ENCODE data around the gene TMEM151B. TPM values are rescaled to one million over a fixed set of nuclear protein-coding genes. Genes with fewer than 3 reads are reported as not detected.

TMEM151B gene
- total RNA-seq, 4 donors from 2014 or later, result 0.09 to 0.21 TPM; not detected in 2

- no peaks in the 10 kb centered on the region for H3K4me1 ChIP-seq
- no peak overlapping the region for H3K27ac ChIP-seq
- H3K9me3 ChIP-seq, result no peaks in the 10 kb centered on the region
- no peaks in the 10 kb centered on the region for H3K36me3 ChIP-seq
- intact Hi-C loops (cut with DNase I; ENCODE audit: low total_unique reads), result no loop called here
- H3K27me3 ChIP-seq, result no peaks in the 10 kb centered on the region
- H3K4me3 ChIP-seq, result no peak overlapping the region
- DNase-seq, result no peak
- TF ChIP-seq CTCF (IDR thresholded peaks at IDR 0.05) (no peak), POLR2A (IDR thresholded peaks at IDR 0.05) (no peak)
Observed at GRCh38 chr6:44352259-44352658, 82.0 kb downstream of the TMEM151B start.

- intact Hi-C loops (cut with DNase I; ENCODE audit: low total_unique reads), result no loop called here
- Histone ChIP-seq H3K4me1 (no peaks in the 10 kb centered on the region), H3K27me3 (no peaks in the 10 kb centered on the region), H3K9me3 (no peaks in the 10 kb centered on the region), H3K4me3 (no peak overlapping the region), H3K27ac (no peak overlapping the region), H3K36me3 (no peaks in the 10 kb centered on the region)
- no peak for DNase-seq
- TF ChIP-seq POLR2A (IDR thresholded peaks at IDR 0.05), result no peak
- no peak for TF ChIP-seq CTCF (IDR thresholded peaks at IDR 0.05)
Observed at GRCh38 chr6:44353336-44353735, 83.1 kb downstream of the TMEM151B start.

GRCh38 chr6:44355640-44356039, 85.4 kb downstream of the TMEM151B start:
- intact Hi-C loops (cut with DNase I; ENCODE audit: low total_unique reads), result no loop called here
- TF ChIP-seq POLR2A (IDR thresholded peaks at IDR 0.05) (no peak), CTCF (IDR thresholded peaks at IDR 0.05) (no peak)
- Histone ChIP-seq H3K4me1 (no peaks in the 10 kb centered on the region), H3K36me3 (no peaks in the 10 kb centered on the region), H3K27me3 (no peaks in the 10 kb centered on the region), H3K4me3 (no peak overlapping the region), H3K27ac (no peak overlapping the region), H3K9me3 (no peaks in the 10 kb centered on the region)
- DNase-seq, result no peak

- Histone ChIP-seq H3K36me3 (no peaks in the 10 kb centered on the region), H3K27me3 (no peaks in the 10 kb centered on the region), H3K27ac (no peak overlapping the region), H3K4me1 (no peaks in the 10 kb centered on the region), H3K4me3 (no peak overlapping the region), H3K9me3 (no peaks in the 10 kb centered on the region)
- TF ChIP-seq CTCF (IDR thresholded peaks at IDR 0.05) (no peak), POLR2A (IDR thresholded peaks at IDR 0.05) (no peak)
- intact Hi-C loops (cut with DNase I; ENCODE audit: low total_unique reads), result no loop called here
- DNase-seq, result no peak
Observed at GRCh38 chr6:44356487-44356886, 86.2 kb downstream of the TMEM151B start.

MicroRNA genes within 50 kb of the gene (microRNA counts, 767-probe panel; counts per million panel counts)
- 0 counts per million in 2 donors for microRNA hsa-miR-4647

Other genes with a start within 250 kb of the TMEM151B start
- gene MRPL14, start 143.0 kb upstream of the TMEM151B start, total RNA-seq, result 10 to 100 TPM; 19.5 to 39.1 (median 33.6) TPM
- 10 to 100 TPM in 2 of 4 donors, 1 to 10 TPM in 1, under 1 TPM in 1; 0.77 to 24.9 (median 15.4) TPM for gene TMEM63B, start 142.9 kb upstream of the TMEM151B start, total RNA-seq
- 1 to 10 TPM in 1 of 4 donors, not detected in 3; 1.5 TPM for gene CAPN11, start 111.6 kb upstream of the TMEM151B start, total RNA-seq
- gene MYMX, start 53.5 kb upstream of the TMEM151B start, total RNA-seq, result not detected
- 100 to 1,000 TPM in 2 of 4 donors, 10 to 100 TPM in 2; 29.9 to 150 (median 95.1) TPM for gene SLC29A1, start 46.9 kb upstream of the TMEM151B start, total RNA-seq
- gene HSP90AB1, start 23.3 kb upstream of the TMEM151B start, total RNA-seq, result 100 to 1,000 TPM; 336 to 897 (median 564) TPM
- gene SLC35B2, start 12.9 kb upstream of the TMEM151B start, total RNA-seq, result 10 to 100 TPM in 3 of 4 donors, 1 to 10 TPM in 1; 5.9 to 39.5 (median 28.5) TPM
- gene NFKBIE, start 4.9 kb upstream of the TMEM151B start, total RNA-seq, result 1 to 10 TPM; 1.3 to 5.9 (median 2.8) TPM
- 10 to 100 TPM; 14.1 to 24.7 (median 21.0) TPM for gene AARS2, start 42.9 kb downstream of the TMEM151B start, total RNA-seq
- under 1 TPM in 1 of 4 donors, not detected in 3; 0.62 TPM for gene SPATS1, start 72.2 kb downstream of the TMEM151B start, total RNA-seq
- gene CDC5L, start 117.3 kb downstream of the TMEM151B start, total RNA-seq, result 10 to 100 TPM in 3 of 4 donors, 1 to 10 TPM in 1; 8.7 to 42.0 (median 20.0) TPM